Neuronal stem cell (in vitro differentiated cells): Measurements from ENCODE around the gene RASL11A.

Experiments used
- DNase-seq: peaks from one replicate; pipeline ENCODE4 v3.0.0-alpha.2; 2013; ENCODE audit warnings: low spot score
- H2AFZ ChIP-seq: one replicate; pipeline ENCODE4 v1.6.1; 2013; ENCODE audit warnings: mild to moderate bottlenecking, low read length, inconsistent platforms
- H2AK5ac ChIP-seq: 2 replicates; pipeline ENCODE4 v1.6.1; 2013; ENCODE audit warnings: low read depth, mild to moderate bottlenecking, inconsistent platforms, low read length, moderate library complexity, mixed read lengths
- H2BK120ac ChIP-seq: 2 replicates; pipeline ENCODE4 v1.6.1; 2013; ENCODE audit warnings: low read depth, mild to moderate bottlenecking, inconsistent platforms, low read length, moderate library complexity, mixed read lengths
- H2BK12ac ChIP-seq: one replicate; pipeline ENCODE4 v1.6.1; 2013; ENCODE audit warnings: low read length, inconsistent platforms
- H2BK15ac ChIP-seq: 2 replicates; pipeline ENCODE4 v1.6.1; 2013; ENCODE audit warnings: mild to moderate bottlenecking, low read length, inconsistent platforms, mixed read lengths
- H2BK5ac ChIP-seq: one replicate; pipeline ENCODE4 v1.6.1; 2013; ENCODE audit warnings: inconsistent platforms, mild to moderate bottlenecking, low read length, moderate library complexity
- H3K14ac ChIP-seq: one replicate; pipeline ENCODE4 v1.6.1; 2013; ENCODE audit warnings: low read length, inconsistent platforms
- H3K18ac ChIP-seq: 2 replicates; pipeline ENCODE4 v1.6.1; 2013; ENCODE audit warnings: low read length, inconsistent platforms
- H3K23ac ChIP-seq: 2 replicates; pipeline ENCODE4 v1.6.1; 2013; ENCODE audit warnings: low read depth, mild to moderate bottlenecking, mixed read lengths, low read length, inconsistent platforms; ENCODE audit not compliant: poor library complexity
- H3K27ac ChIP-seq: replicated peaks from 3 replicates; pipeline ENCODE4 v1.5.1; 2013; ENCODE audit warnings: low read length, inconsistent platforms
- H3K27me3 ChIP-seq, 3 experiments: 2 replicates each; pipeline ENCODE4 v1.6.1; 2013; ENCODE audit warnings: low read length in 3 of 3, mild to moderate bottlenecking in 2 of 3, inconsistent platforms in 1 of 3, low read depth in 1 of 3, mixed read lengths in 1 of 3, moderate library complexity in 1 of 3; ENCODE audit not compliant: control insufficient read depth in 3 of 3, insufficient read depth in 3 of 3
- H3K36me3 ChIP-seq, 2 donors: replicated peaks in 1 of 2; 2 replicates each; pipeline ENCODE4 v1.6.1; 2013; ENCODE audit warnings: low read length in 2 of 2; ENCODE audit not compliant: control insufficient read depth in 2 of 2, insufficient read depth in 2 of 2
- H3K4ac ChIP-seq: 2 replicates; pipeline ENCODE4 v1.6.1; 2013; ENCODE audit warnings: inconsistent platforms, mild to moderate bottlenecking, low read length, moderate library complexity
- H3K4me1 ChIP-seq, 2 donors: 1 replicate in 1 of 2; 2 replicates in 1 of 2; pipeline ENCODE4 v1.6.1; 2013; ENCODE audit warnings: low read length in 2 of 2, low read depth in 1 of 2; ENCODE audit not compliant: control insufficient read depth in 2 of 2, insufficient read depth in 1 of 2
- H3K4me2 ChIP-seq: one replicate; pipeline ENCODE4 v1.6.1; 2013; ENCODE audit warnings: mild to moderate bottlenecking, low read length, inconsistent platforms; ENCODE audit not compliant: insufficient read depth, poor library complexity, severe bottlenecking
- H3K4me3 ChIP-seq, 2 donors: 2 replicates each; pipeline ENCODE4 v1.5.1; 2013; ENCODE audit warnings: low read length in 2 of 2, mild to moderate bottlenecking in 2 of 2, inconsistent platforms in 1 of 2, moderate library complexity in 1 of 2
- H3K79me1 ChIP-seq: one replicate; pipeline ENCODE4 v1.6.1; 2013; ENCODE audit warnings: low read depth, mild to moderate bottlenecking, inconsistent platforms, low read length, moderate library complexity
- H3K9ac ChIP-seq: one replicate; pipeline ENCODE4 v1.6.1; 2013; ENCODE audit warnings: mild to moderate bottlenecking, low read depth, low read length, inconsistent platforms; ENCODE audit not compliant: poor library complexity
- H3K9me3 ChIP-seq, 2 donors: replicated peaks in 1 of 2; 2 replicates each; pipeline versions ENCODE3 to v1.6.1; 2013; ENCODE audit warnings: low read length in 2 of 2, mild to moderate bottlenecking in 2 of 2, inconsistent platforms in 1 of 2, low read depth in 1 of 2, mixed read lengths in 1 of 2, moderate library complexity in 1 of 2; ENCODE audit not compliant: control insufficient read depth in 2 of 2, insufficient read depth in 1 of 2
- H4K8ac ChIP-seq: one replicate; pipeline ENCODE4 v1.6.1; 2013; ENCODE audit warnings: low read depth, mild to moderate bottlenecking, inconsistent platforms, low read length, moderate library complexity
- H4K91ac ChIP-seq: one replicate; pipeline ENCODE4 v1.6.1; 2013; ENCODE audit warnings: low read length, low read depth, mild to moderate bottlenecking, inconsistent platforms; ENCODE audit not compliant: poor library complexity
- WGBS, 2 donors: extraction: QIAGEN DNeasy Blood & Tissue Kit; methylation state at CpG; one replicate each; pipeline ENCODE4 v1.1.7; 2013; ENCODE audit warnings: missing lambda C conversion rate in 2 of 2, mixed read lengths in 1 of 2; ENCODE audit not compliant: insufficient read length in 2 of 2, insufficient replicate concordance in 1 of 2; ENCODE audit errors: extremely low coverage in 2 of 2; 5-methylcytosine and 5-hydroxymethylcytosine counted together

Gene RASL11A

GRCh38 chr13:27293076-27293691 lies 22.6 kb downstream of the RASL11A start:
- no peak overlapping the region for H2BK120ac ChIP-seq
- no peaks in the 10 kb centered on the region for H3K79me1 ChIP-seq
- H3K27ac ChIP-seq: no peak overlapping the region
- H3K4me1 ChIP-seq: no peaks in the 10 kb centered on the region
- H2BK15ac ChIP-seq: no peak overlapping the region
- no peak overlapping the region for H4K91ac ChIP-seq
- H2BK5ac ChIP-seq: no peak overlapping the region
- H2AK5ac ChIP-seq: no peak overlapping the region
- H4K8ac ChIP-seq: no peak overlapping the region
- no peak overlapping the region for H3K9ac ChIP-seq
- H2AFZ ChIP-seq: no peak overlapping the region
- no peak overlapping the region for H3K4me2 ChIP-seq
- WGBS, 2 donors: no CpG with 5 or more reads among the region's 8 CpGs
- peaks cover 0 to 22% (median 0%) of the 10 kb centered on the region in 3 experiments for H3K27me3 ChIP-seq
- no peak overlapping the region for H2BK12ac ChIP-seq
- no peak overlapping the region for H3K14ac ChIP-seq
- DNase-seq: no peak
- no peak overlapping the region for H3K4me3 ChIP-seq
- no peak overlapping the region for H3K18ac ChIP-seq
- H3K9me3 ChIP-seq: no peaks in the 10 kb centered on the region
- H3K4ac ChIP-seq: no peak overlapping the region
- H3K23ac ChIP-seq: no peak overlapping the region
- no peaks in the 10 kb centered on the region for H3K36me3 ChIP-seq

- Histone ChIP-seq H3K36me3 (no peaks in the 10 kb centered on the region), H3K9me3 (no peaks in the 10 kb centered on the region), H3K4me1 (no peaks in the 10 kb centered on the region), H3K27ac (no peak overlapping the region), H3K9ac (no peak overlapping the region), H2BK5ac (no peak overlapping the region), H2BK120ac (no peak overlapping the region), H3K14ac (no peak overlapping the region), H3K27me3 (peaks cover 0 to 30% (median 0%) of the 10 kb centered on the region in 3 experiments), H4K8ac (no peak overlapping the region), H2BK12ac (no peak overlapping the region), H3K79me1 (no peaks in the 10 kb centered on the region), H2BK15ac (no peak overlapping the region), H3K18ac (no peak overlapping the region), H3K4ac (no peak overlapping the region), H3K4me2 (no peak overlapping the region), H3K4me3 (no peak overlapping the region), H2AK5ac (no peak overlapping the region), H4K91ac (no peak overlapping the region), H2AFZ (no peak overlapping the region), H3K23ac (no peak overlapping the region)
- no CpG with 5 or more reads among the region's 4 CpGs for WGBS, 2 donors
- DNase-seq: no peak
Observed at GRCh38 chr13:27293873-27294515, 23.4 kb downstream of the RASL11A start.

- H2BK5ac ChIP-seq: no peak overlapping the region
- H3K18ac ChIP-seq: no peak overlapping the region
- no peak overlapping the region for H2BK120ac ChIP-seq
- H4K91ac ChIP-seq: no peak overlapping the region
- H3K9ac ChIP-seq: no peak overlapping the region
- no CpG with 5 or more reads among the region's 7 CpGs for WGBS, 2 donors
- H3K9me3 ChIP-seq: no peaks in the 10 kb centered on the region
- no peak overlapping the region for H3K4ac ChIP-seq
- no peak overlapping the region for H2AFZ ChIP-seq
- H3K79me1 ChIP-seq: no peaks in the 10 kb centered on the region
- no peaks in the 10 kb centered on the region for H3K36me3 ChIP-seq
- no peak overlapping the region for H3K14ac ChIP-seq
- no peak overlapping the region for H3K4me2 ChIP-seq
- H3K27me3 ChIP-seq: peaks cover 0 to 31% (median 0%) of the 10 kb centered on the region in 3 experiments
- no peak overlapping the region for H2BK12ac ChIP-seq
- DNase-seq: no peak
- no peaks in the 10 kb centered on the region for H3K4me1 ChIP-seq
- no peak overlapping the region for H3K4me3 ChIP-seq
- no peak overlapping the region for H3K23ac ChIP-seq
- no peak overlapping the region for H2AK5ac ChIP-seq
- no peak overlapping the region for H4K8ac ChIP-seq
- H3K27ac ChIP-seq: no peak overlapping the region
- no peak overlapping the region for H2BK15ac ChIP-seq
Observed at GRCh38 chr13:27295096-27295495, 24.5 kb downstream of the RASL11A start.

- Histone ChIP-seq H4K8ac (no peak overlapping the region), H3K4me3 (no peak overlapping the region), H3K36me3 (no peaks in the 10 kb centered on the region), H3K23ac (no peak overlapping the region), H4K91ac (no peak overlapping the region), H2BK12ac (no peak overlapping the region), H3K14ac (no peak overlapping the region), H3K79me1 (no peaks in the 10 kb centered on the region), H3K4me2 (no peak overlapping the region), H2BK5ac (no peak overlapping the region), H3K18ac (no peak overlapping the region), H2BK120ac (no peak overlapping the region), H3K9ac (no peak overlapping the region), H2AK5ac (no peak overlapping the region), H3K4me1 (no peaks in the 10 kb centered on the region), H2AFZ (no peak overlapping the region), H3K27ac (no peak overlapping the region), H3K27me3 (peaks cover 0 to 31% (median 0%) of the 10 kb centered on the region in 3 experiments), H3K4ac (no peak overlapping the region), H2BK15ac (no peak overlapping the region), H3K9me3 (no peaks in the 10 kb centered on the region)
- no CpG with 5 or more reads among the region's 4 CpGs for WGBS, 2 donors
- DNase-seq: no peak
Observed at GRCh38 chr13:27295660-27296059, 25.0 kb downstream of the RASL11A start.
